Measurements from ENCODE around the gene CPPED1. TPM values are rescaled to one million over a fixed set of nuclear protein-coding genes. Genes with fewer than 3 reads are reported as not detected.

CPPED1 gene
- total RNA-seq, 4 donors from 2014 or later = 4.1 to 17.3 (median 12.7) TPM

GRCh38 chr16:12673466-12673865 is 130.2 kb downstream of the CPPED1 start:
- no peak overlapping the region for H3K27ac ChIP-seq
- no peaks in the 10 kb centered on the region for H3K4me1 ChIP-seq
- no peaks in the 10 kb centered on the region for H3K27me3 ChIP-seq
- WGBS, 2 donors (ENCODE audit: low coverage in 1 of 2) = 78 to 87% methylated on average over 6 to 10 of the region's 10 CpGs
- intact Hi-C loops (cut with DNase I; ENCODE audit: low total_unique reads) (no loop called here), in situ Hi-C loops (cut with MboI; ENCODE audit: low pct_ligation_motif_present in 1 of 4, low pct_unique_long_range_greater_than_20kb in 1 of 4, low sequenced_read_pairs in 3 of 4) (no loop called here)
- no peak for DNase-seq
- H3K9me3 ChIP-seq = peaks cover 1 to 7% of the 10 kb centered on the region in 2 donors
- no peak overlapping the region for H3K4me3 ChIP-seq
- H3K36me3 ChIP-seq = peaks cover 0 to 3% (median 0%) of the 10 kb centered on the region in 4 donors
- no peak for TF ChIP-seq POLR2A (IDR thresholded peaks at IDR 0.05)
- TF ChIP-seq CTCF (IDR thresholded peaks at IDR 0.05) = no peak
- no peak for TF ChIP-seq POLR2AphosphoS5 (IDR thresholded peaks at IDR 0.05)
- no peak for TF ChIP-seq EP300 (IDR thresholded peaks at IDR 0.05; ENCODE audit: low read depth)

- Histone ChIP-seq H3K36me3 (peaks cover 0 to 3% (median 0%) of the 10 kb centered on the region in 4 donors), H3K4me3 (no peak overlapping the region), H3K27me3 (no peaks in the 10 kb centered on the region), H3K9me3 (peaks cover 6 to 11% of the 10 kb centered on the region in 2 donors), H3K27ac (no peak overlapping the region), H3K4me1 (no peaks in the 10 kb centered on the region)
- DNase-seq = no peak
- in situ Hi-C loops (cut with MboI; ENCODE audit: low pct_ligation_motif_present in 1 of 4, low pct_unique_long_range_greater_than_20kb in 1 of 4, low sequenced_read_pairs in 3 of 4) = no loop called here
- WGBS, 2 donors (ENCODE audit: low coverage in 1 of 2) = 95 to 100% methylated on average over 3 to 8 of the region's 8 CpGs
- TF ChIP-seq POLR2AphosphoS5 (IDR thresholded peaks at IDR 0.05) = no peak
- no peak for TF ChIP-seq EP300 (IDR thresholded peaks at IDR 0.05; ENCODE audit: low read depth)
- no peak for TF ChIP-seq POLR2A (IDR thresholded peaks at IDR 0.05)
- TF ChIP-seq CTCF (IDR thresholded peaks at IDR 0.05) = no peak
- intact Hi-C loops (cut with DNase I; ENCODE audit: low total_unique reads) = no loop called here
Observed at GRCh38 chr16:12672986-12673385, 130.7 kb downstream of the CPPED1 start.

GRCh38 chr16:12669908-12670307 is 133.8 kb downstream of the CPPED1 start:
- intact Hi-C loops (cut with DNase I; ENCODE audit: low total_unique reads) (no loop called here), in situ Hi-C loops (cut with MboI; ENCODE audit: low pct_ligation_motif_present in 1 of 4, low pct_unique_long_range_greater_than_20kb in 1 of 4, low sequenced_read_pairs in 3 of 4) (no loop called here)
- H3K27me3 ChIP-seq = no peaks in the 10 kb centered on the region
- no peak for TF ChIP-seq CTCF (IDR thresholded peaks at IDR 0.05)
- no peak for TF ChIP-seq POLR2A (IDR thresholded peaks at IDR 0.05)
- no peak overlapping the region for H3K27ac ChIP-seq
- DNase-seq = no peak
- no peak overlapping the region for H3K4me3 ChIP-seq
- peaks cover 12 to 20% of the 10 kb centered on the region in 2 donors for H3K9me3 ChIP-seq
- no peaks in the 10 kb centered on the region for H3K4me1 ChIP-seq
- peaks cover 0 to 3% (median 0%) of the 10 kb centered on the region in 4 donors for H3K36me3 ChIP-seq
- 83 to 96% methylated on average over 1 to 6 of the region's 6 CpGs for WGBS, 2 donors (ENCODE audit: low coverage in 1 of 2)

GRCh38 chr16:12667909-12668308 is 135.8 kb downstream of the CPPED1 start:
- no peak for TF ChIP-seq POLR2AphosphoS5 (IDR thresholded peaks at IDR 0.05)
- TF ChIP-seq POLR2A (IDR thresholded peaks at IDR 0.05) = no peak
- no peak for TF ChIP-seq EP300 (IDR thresholded peaks at IDR 0.05; ENCODE audit: low read depth)
- TF ChIP-seq CTCF (IDR thresholded peaks at IDR 0.05) = no peak
- Histone ChIP-seq H3K36me3 (peaks cover 0 to 3% (median 2%) of the 10 kb centered on the region in 4 donors), H3K27me3 (no peaks in the 10 kb centered on the region), H3K9me3 (peaks cover 12 to 20% of the 10 kb centered on the region in 2 donors), H3K27ac (no peak overlapping the region), H3K4me3 (no peak overlapping the region), H3K4me1 (no peaks in the 10 kb centered on the region)
- WGBS, 2 donors (ENCODE audit: low coverage in 1 of 2) = 67 to 79% methylated on average over 3 of the region's 3 CpGs
- DNase-seq = no peak
- intact Hi-C loops (cut with DNase I; ENCODE audit: low total_unique reads) = no loop called here
- in situ Hi-C loops (cut with MboI; ENCODE audit: low pct_ligation_motif_present in 1 of 4, low pct_unique_long_range_greater_than_20kb in 1 of 4, low sequenced_read_pairs in 3 of 4) = no loop called here

All from transverse colon (tissue), 4 donors.